Effector memory CD4-positive, alpha-beta T cell (primary cell): ENCODE measurements around the gene CASQ2.

Source experiments
- DNase-seq, 3 donors: peaks; one replicate each; pipeline ENCODE4 v3.0.0-alpha.2; 2020
- H3K27ac ChIP-seq: 2 replicates; pipeline ENCODE4 v1.7.0; 2013; ENCODE audit warnings: mild to moderate bottlenecking, low read length, moderate library complexity; ENCODE audit not compliant: insufficient read depth, poor library complexity, severe bottlenecking
- H3K27me3 ChIP-seq: replicated peaks from 2 replicates; pipeline ENCODE4 v1.7.0; 2013; ENCODE audit warnings: mild to moderate bottlenecking, low read length; ENCODE audit not compliant: insufficient read depth, control insufficient read depth, poor library complexity, severe bottlenecking
- H3K36me3 ChIP-seq: 2 replicates; pipeline ENCODE4 v1.7.0; 2013; ENCODE audit warnings: mild to moderate bottlenecking, low read length, moderate library complexity; ENCODE audit not compliant: control insufficient read depth, insufficient read depth
- H3K4me1 ChIP-seq: 2 replicates; pipeline ENCODE4 v1.7.0; 2013; ENCODE audit warnings: low read length, mild to moderate bottlenecking; ENCODE audit not compliant: control insufficient read depth, insufficient read depth, poor library complexity, severe bottlenecking
- H3K4me3 ChIP-seq: 2 replicates; pipeline ENCODE4 v1.7.0; 2013; ENCODE audit warnings: low read length, low read depth, mild to moderate bottlenecking; ENCODE audit not compliant: insufficient read depth, poor library complexity, severe bottlenecking
- H3K9me3 ChIP-seq: 2 replicates; pipeline ENCODE4 v1.7.0; 2013; ENCODE audit warnings: mild to moderate bottlenecking, low read length, moderate library complexity; ENCODE audit not compliant: control insufficient read depth

The CASQ2 gene

GRCh38 chr1:115762779-115763178 is 5.7 kb downstream of the CASQ2 start:
- no peak overlapping the region for H3K27ac ChIP-seq
- H3K36me3 ChIP-seq, result no peaks in the 10 kb centered on the region
- H3K4me1 ChIP-seq, result no peaks in the 10 kb centered on the region
- H3K4me3 ChIP-seq, result no peak overlapping the region
- DNase-seq, result no peak
- no peaks in the 10 kb centered on the region for H3K9me3 ChIP-seq
- no peaks in the 10 kb centered on the region for H3K27me3 ChIP-seq

GRCh38 chr1:115761601-115762302 is 6.8 kb downstream of the CASQ2 start:
- Histone ChIP-seq H3K4me1 (no peaks in the 10 kb centered on the region), H3K27me3 (no peaks in the 10 kb centered on the region)
- DNase-seq, result no peak

GRCh38 chr1:115757856-115758255 is 10.7 kb downstream of the CASQ2 start:
- Histone ChIP-seq H3K4me3 (no peak overlapping the region), H3K36me3 (no peaks in the 10 kb centered on the region), H3K9me3 (no peaks in the 10 kb centered on the region), H3K27ac (no peak overlapping the region), H3K27me3 (no peaks in the 10 kb centered on the region), H3K4me1 (no peaks in the 10 kb centered on the region)
- no peak for DNase-seq

More at GRCh38 chr1:115761601-115762302, 6.8 kb downstream of the CASQ2 start:
- no peak overlapping the region for H3K27ac ChIP-seq
- no peak overlapping the region for H3K4me3 ChIP-seq
- H3K36me3 ChIP-seq, result no peaks in the 10 kb centered on the region
- H3K9me3 ChIP-seq, result no peaks in the 10 kb centered on the region

GRCh38 chr1:115757326-115757725 is 11.2 kb downstream of the CASQ2 start:
- DNase-seq, result no peak
- Histone ChIP-seq H3K27ac (no peak overlapping the region), H3K36me3 (no peaks in the 10 kb centered on the region), H3K9me3 (no peaks in the 10 kb centered on the region), H3K27me3 (no peaks in the 10 kb centered on the region), H3K4me3 (no peak overlapping the region), H3K4me1 (no peaks in the 10 kb centered on the region)

GRCh38 chr1:115755456-115756370 is 12.8 kb downstream of the CASQ2 start:
- Histone ChIP-seq H3K27me3 (no peaks in the 10 kb centered on the region), H3K27ac (no peak overlapping the region), H3K9me3 (no peaks in the 10 kb centered on the region), H3K36me3 (no peaks in the 10 kb centered on the region), H3K4me3 (no peak overlapping the region), H3K4me1 (no peaks in the 10 kb centered on the region)
- DNase-seq, result no peak

- DNase-seq, result no peak
- Histone ChIP-seq H3K27me3 (no peaks in the 10 kb centered on the region), H3K27ac (no peak overlapping the region)
Measured at GRCh38 chr1:115753830-115754229, 14.7 kb downstream of the CASQ2 start.

GRCh38 chr1:115753361-115753760 is 15.2 kb downstream of the CASQ2 start:
- H3K27ac ChIP-seq, result no peak overlapping the region
- DNase-seq, result no peak
- H3K9me3 ChIP-seq, result no peaks in the 10 kb centered on the region
- H3K4me1 ChIP-seq, result no peaks in the 10 kb centered on the region
- no peaks in the 10 kb centered on the region for H3K27me3 ChIP-seq
- H3K4me3 ChIP-seq, result no peak overlapping the region
- H3K36me3 ChIP-seq, result no peaks in the 10 kb centered on the region

More at GRCh38 chr1:115753830-115754229, 14.7 kb downstream of the CASQ2 start:
- Histone ChIP-seq H3K36me3 (no peaks in the 10 kb centered on the region), H3K4me1 (no peaks in the 10 kb centered on the region), H3K4me3 (no peak overlapping the region), H3K9me3 (no peaks in the 10 kb centered on the region)

- H3K27me3 ChIP-seq, result no peaks in the 10 kb centered on the region
- H3K4me3 ChIP-seq, result no peak overlapping the region
- H3K27ac ChIP-seq, result no peak overlapping the region
- no peaks in the 10 kb centered on the region for H3K9me3 ChIP-seq
- H3K36me3 ChIP-seq, result no peaks in the 10 kb centered on the region
- DNase-seq, result no peak
- H3K4me1 ChIP-seq, result no peaks in the 10 kb centered on the region
Measured at GRCh38 chr1:115748401-115749150, 19.9 kb downstream of the CASQ2 start.

GRCh38 chr1:115746021-115746690 is 22.4 kb downstream of the CASQ2 start:
- no peak for DNase-seq
- Histone ChIP-seq H3K4me3 (no peak overlapping the region), H3K4me1 (no peaks in the 10 kb centered on the region)

More at GRCh38 chr1:115746021-115746690, 22.4 kb downstream of the CASQ2 start:
- Histone ChIP-seq H3K9me3 (no peaks in the 10 kb centered on the region), H3K36me3 (no peaks in the 10 kb centered on the region), H3K27me3 (no peaks in the 10 kb centered on the region), H3K27ac (no peak overlapping the region)
